NCI-H1105 (cell line): ENCODE measurements around the gene ZFHX3.

Experiments used
- DNase-seq: peaks from one replicate; lab custom pipeline; 2025; lab: John Stamatoyannopoulos, UW

ZFHX3 gene

DNA sequence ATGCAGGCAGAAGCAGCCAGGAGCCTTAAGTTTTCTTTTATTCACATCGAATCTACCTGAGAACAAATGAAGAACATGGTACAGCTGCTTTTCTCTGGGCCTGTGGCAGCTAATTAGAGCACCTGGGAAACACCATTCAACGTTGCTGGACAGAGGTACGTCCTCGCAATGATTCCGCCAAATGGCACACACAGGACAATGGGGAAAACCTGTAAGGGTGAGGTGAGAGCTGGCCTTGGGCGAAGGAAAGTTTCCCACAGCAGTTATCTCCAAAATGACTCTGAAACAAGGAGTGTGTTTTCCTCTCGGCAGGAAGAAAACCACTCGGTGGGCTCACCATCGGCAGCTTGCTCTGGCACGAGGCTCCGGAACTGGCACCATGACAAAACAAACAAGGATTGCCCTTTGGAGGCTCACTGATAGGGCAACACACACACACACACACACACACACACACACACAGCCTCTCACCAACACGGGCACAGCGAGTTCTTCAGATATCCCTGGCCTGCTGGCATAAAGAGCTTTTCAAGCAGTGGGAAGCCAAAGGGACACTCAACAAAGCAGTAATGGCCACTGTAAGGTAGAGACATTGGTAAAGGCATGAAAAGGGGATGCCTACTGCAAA lies 73.7 kb downstream of the ZFHX3 start:
- DNase-seq, result peak; percentile 61

- DNase-seq, result no peak
These were observed 74.9 kb downstream of the ZFHX3 start for GRCh38 chr16:72972878-72973571.

DNA sequence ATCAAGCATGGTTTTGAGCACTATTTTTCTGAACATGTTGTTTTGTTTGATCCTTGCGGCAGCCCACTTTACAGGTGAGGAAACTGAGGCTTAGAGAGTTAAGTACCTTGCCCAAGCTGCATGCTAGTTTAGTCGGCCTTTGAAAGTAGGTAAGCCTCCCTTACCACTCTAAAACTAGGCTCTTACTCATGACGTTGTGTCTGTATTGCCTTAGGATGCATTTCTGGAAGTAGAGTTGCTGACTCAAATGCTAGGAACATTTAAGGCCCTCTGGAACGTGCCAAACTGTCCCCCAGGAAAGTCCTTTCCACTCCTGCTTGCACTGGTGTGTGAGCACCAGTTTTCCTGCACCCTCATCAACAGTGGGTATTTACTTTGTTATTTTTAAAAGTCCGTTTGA lies 76.6 kb downstream of the ZFHX3 start:
- no peak for DNase-seq

- DNase-seq, result no peak
These were observed 77.3 kb downstream of the ZFHX3 start for GRCh38 chr16:72970656-72971055.

DNA sequence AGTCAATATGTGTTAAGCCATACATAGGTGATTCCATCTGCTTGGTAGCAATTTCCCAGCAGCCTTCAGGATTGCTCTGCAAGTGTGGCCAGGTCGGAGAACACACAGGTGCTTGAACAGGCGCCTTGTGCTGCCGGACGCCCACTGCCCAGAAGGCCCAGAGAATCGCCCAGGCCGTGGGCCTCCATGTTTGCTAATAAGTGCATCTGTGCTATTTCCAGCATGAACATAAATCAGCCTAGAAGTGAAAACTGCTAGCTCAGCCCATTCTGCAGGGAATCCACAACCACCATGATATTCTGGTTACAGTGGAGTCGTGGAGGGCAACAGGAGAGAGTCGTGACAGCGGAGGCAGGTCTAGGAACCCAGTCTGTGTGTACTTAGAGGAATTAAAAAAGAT lies 78.1 kb downstream of the ZFHX3 start:
- no peak for DNase-seq

DNA sequence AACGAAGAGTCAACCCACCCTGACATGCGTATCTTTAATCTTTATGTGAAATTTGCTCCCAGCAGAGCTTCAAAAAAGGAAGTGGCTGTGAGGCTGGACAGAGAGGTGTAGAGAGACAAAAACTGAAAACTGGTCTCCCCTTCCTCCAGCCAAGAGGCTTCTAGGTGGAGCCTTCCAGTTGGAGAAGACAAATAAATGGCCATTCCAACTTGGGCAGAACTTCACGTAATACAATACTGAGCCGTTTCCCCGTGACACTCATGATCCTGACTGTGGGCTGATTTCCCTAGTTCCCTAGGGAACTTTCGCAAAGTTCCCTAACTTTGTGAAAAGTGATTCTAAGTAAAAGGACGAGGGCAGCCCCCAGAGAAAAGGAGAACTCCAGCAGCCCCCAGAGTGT lies 78.8 kb downstream of the ZFHX3 start:
- no peak for DNase-seq

DNA sequence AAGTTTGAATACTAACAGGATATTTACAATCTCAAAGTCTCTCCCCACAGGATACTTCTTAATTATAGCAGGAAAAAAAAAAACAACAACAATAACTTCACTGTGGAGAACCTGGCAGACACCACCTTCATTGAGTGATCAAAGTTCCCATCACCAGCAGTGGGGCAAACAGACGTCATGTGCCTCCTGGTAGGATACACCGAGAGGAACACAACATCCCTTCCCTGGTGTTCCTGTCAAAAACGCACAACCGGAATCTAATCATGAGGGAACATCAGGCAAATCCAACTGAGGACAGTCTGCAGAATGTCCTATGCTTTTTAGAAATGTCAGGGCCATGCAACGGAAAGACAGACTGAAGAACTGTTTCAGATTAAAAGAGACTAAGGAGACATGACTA lies 80.0 kb downstream of the ZFHX3 start:
- DNase-seq, result no peak

GRCh38 chr16:72963533-72964315 lies 84.2 kb downstream of the ZFHX3 start:
- no peak for DNase-seq

DNA sequence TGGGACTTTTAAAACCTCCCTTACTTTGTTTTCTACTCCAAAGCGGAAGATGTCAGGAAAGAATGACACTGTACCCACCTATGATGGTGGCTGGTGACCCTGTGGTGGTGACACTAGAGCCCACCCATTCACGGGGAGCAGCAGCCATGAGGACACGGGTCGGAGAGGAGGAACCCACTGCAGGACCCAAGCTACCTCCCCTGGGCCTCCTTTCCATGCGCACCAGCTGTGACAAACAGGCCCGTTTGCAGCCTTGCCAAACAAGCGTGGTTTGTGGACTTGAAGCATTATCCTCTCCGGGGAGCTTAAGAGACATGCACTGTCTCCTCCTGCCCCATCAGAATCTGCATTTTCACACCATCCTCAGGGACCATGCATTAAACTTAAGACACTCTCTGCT lies 85.6 kb downstream of the ZFHX3 start:
- no peak for DNase-seq

- DNase-seq, result no peak
These were observed 86.1 kb downstream of the ZFHX3 start for GRCh38 chr16:72961863-72962262.

DNA sequence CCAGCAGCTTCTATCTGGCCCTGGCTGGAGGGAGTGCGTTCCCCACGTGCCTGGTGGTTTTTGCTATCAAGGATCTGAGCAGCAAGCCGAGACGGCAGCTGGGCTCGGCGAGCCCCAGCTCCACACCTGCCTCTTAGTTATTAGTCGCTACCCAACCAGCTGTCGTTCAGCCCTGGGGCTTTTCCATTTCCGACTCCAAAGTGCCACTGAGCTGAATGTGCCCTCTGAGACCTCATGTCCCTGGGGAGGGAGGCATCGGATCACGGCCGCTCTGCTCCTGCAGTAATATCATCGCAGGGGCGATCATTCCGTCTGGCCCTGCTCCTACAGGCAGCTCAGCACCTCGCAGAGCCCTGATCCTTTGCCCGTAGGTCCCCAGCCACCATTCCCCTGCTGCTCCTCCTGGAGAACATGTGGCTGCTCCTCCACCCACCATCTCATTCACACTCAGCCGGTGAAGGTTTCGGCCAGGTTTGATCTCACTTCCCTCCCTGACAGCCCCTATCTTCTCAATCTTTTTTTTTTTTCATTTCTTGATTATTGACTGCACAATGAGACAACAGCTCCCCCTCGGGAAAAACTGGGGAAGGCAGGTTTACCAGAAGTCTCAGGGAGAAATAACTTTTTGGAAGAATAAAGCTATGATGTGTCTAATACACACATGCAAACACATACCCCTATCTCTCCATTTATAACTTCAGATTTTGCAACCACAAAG lies 86.7 kb downstream of the ZFHX3 start:
- peak; percentile 84 for DNase-seq

- DNase-seq, result no peak
These were observed 87.8 kb downstream of the ZFHX3 start for GRCh38 chr16:72960101-72960500.

GRCh38 chr16:72959301-72959996 lies 88.5 kb downstream of the ZFHX3 start:
- DNase-seq, result no peak

DNA sequence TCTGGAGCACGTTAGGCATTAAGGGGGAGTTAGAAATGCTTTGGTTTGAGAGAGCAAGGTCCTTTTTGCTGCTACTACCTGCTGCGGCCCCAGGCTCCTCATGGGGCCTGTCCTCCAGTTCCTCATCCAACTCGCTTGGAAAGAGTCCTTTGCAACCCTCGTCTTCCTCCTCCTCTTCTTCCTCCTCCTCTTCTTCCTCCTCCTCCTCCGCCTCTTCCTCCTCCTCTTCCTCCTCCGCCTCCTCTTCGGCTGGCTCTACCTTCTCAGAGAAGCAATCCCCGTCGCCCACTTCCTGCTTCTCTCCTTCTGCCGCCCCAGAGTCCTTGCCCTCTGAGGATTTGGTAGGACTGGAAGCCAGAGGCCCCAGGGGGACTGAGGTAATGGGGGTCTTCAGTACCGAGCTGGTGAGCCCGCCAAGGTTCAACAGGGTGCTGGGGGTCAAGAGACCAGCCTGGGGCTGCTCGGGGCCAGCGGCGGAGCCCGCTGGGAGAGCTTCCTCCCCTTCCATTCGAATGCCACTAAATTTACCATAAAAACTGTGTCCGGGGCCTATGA lies 89.3 kb downstream of the ZFHX3 start:
- DNase-seq, result no peak

DNA sequence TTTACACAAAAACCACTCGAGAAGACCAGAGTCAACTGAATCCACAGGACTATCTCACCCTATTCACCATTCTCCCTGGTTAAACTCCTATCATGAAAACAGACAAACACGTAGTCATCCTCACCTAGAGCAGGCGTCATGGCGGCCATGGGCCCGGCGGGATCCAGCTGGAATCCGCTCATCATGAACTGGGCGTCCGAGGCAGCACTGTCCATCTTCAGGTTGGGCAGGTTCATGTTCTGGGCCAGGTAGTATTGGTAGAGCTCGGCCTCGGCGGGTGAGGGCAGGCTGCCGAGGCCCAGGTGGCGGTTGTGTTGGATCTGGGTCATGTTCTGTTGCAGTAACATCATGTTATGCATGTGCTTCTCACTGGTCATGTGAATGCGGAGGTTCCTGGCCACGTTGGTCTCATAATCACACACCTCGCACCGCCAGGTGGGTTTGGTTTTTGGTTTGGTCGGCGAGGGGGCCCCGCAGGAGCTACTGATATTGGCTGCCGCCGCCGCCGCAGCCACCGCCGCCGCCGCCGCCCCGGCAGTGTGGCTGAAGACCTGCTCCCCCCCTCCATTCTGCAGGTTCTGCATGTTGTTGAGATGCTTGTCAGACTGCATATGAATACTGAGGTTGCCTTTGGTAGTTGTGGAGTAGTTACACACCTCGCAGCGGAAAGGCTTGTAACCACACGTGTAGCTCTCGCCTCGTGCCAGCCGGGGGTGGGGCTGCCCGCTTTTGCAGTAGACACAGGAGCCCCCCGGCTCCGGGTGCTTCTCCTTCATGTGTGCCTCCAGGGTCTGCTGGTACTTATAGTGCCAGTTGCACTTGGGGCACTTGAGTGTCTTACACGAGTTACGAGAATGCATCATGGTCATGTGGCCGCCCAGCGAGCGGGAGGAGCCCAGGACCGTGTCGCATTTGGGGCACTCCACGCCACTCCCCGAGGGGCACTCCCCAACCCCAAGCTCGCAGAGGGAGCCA lies 90.3 kb downstream of the ZFHX3 start:
- no peak for DNase-seq

- DNase-seq, result no peak
These were observed 91.5 kb downstream of the ZFHX3 start for GRCh38 chr16:72956124-72957064.

- no peak for DNase-seq
These were observed 95.1 kb downstream of the ZFHX3 start for GRCh38 chr16:72952811-72953271.

DNA sequence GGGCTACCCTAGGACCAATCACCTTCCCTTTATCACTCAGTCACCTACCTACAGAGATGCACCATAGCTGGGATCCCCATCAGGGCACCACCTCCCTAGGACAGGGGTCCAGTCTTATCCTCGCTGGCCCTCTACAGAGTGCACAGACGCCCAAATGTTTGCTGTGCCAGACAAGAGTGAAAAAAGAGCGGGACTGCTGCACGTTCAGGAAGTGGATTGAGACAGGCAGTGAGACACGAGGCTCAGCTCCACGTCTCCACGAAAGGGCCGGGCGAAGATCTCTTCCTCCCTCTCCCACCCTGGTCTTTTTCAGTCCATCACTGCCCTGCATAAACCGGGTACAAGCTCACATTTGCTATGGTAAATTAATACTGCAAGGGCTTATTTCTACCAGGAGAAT lies 95.5 kb downstream of the ZFHX3 start:
- no peak for DNase-seq

DNA sequence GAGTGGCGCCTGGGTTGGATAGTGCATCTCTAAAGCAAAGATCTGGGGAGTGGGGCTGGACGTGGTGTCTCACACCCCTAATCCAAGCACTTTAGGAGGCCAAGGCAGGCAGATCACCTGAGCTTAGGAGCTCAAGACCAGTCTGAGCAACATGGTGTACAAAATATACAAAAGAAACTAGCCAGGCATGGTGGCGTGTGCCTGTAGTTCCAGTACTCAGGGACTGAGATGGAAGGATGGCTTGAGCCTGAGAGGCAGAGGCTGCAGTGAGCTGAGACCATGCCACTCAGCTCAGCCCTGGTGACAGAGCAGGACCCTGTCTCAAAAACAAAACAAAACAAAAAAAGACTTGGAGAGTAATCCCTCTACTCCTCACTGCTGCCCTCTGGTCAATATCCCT lies 96.0 kb downstream of the ZFHX3 start:
- no peak for DNase-seq
